B cell (primary cell): ENCODE measurements around the gene EEF1AKMT4. TPM values are rescaled to one million over a fixed set of nuclear protein-coding genes. Genes with fewer than 3 reads are reported as not detected.
A peak's percentile ranks its signal among the peaks of the same experiment; 100 is the strongest.
"Not testable (repeated sequence)": the region's sequence is repeated elsewhere in the genome, so short reads cannot be mapped to it uniquely, and the experiment has no call there.

ENCODE experiments used
- ATAC-seq: fragments of 200-7000 bp; cut with Tn5 transposase; one replicate; pipeline ENCODE4 v1.10.0; 2021; ENCODE audit warnings: low read depth, mild to moderate bottlenecking, moderate number of reproducible peaks, moderate library complexity
- CTCF ChIA-PET: fragments of 350-600 bp; sonication (Branson Sonifier 250); formaldehyde crosslinking; loops from one replicate; lab custom pipeline; 2021; ENCODE audit warnings: antibody characterized with exemption, inconsistent platforms; lab: Charles Lee
- POLR2A ChIA-PET: fragments of 350-600 bp; sonication (Branson Sonifier 250); formaldehyde crosslinking; loops from one replicate; lab custom pipeline; 2021; ENCODE audit warnings: antibody characterized with exemption; lab: Charles Lee
- DNase-seq: peaks from one replicate; pipeline ENCODE4 v3.0.0; 2013
- H2AFZ ChIP-seq: 2 replicates; pipeline ENCODE4 v1.6.1; 2012; ENCODE audit warnings: mild to moderate bottlenecking, low read depth, low read length; ENCODE audit not compliant: insufficient read depth, poor library complexity, severe bottlenecking
- H3K27ac ChIP-seq, 2 donors: 1 replicate in 1 of 2; 2 replicates in 1 of 2; pipeline ENCODE4 v1.5.1; 2012 to 2013; ENCODE audit warnings: low read length in 2 of 2, mild to moderate bottlenecking in 2 of 2, moderate library complexity in 1 of 2
- H3K27me3 ChIP-seq, 4 experiments: fragments of 200-600 bp in 1 of 4; sonication (generic) in 1 of 4; replicated peaks in 1 of 4; 1 replicate in 2 of 4; 2 replicates in 2 of 4; pipeline versions ENCODE4 v1.6.1 to v1.7.0; 2013 to 2016; ENCODE audit warnings: low read length in 3 of 4, mild to moderate bottlenecking in 2 of 4, mixed read lengths in 1 of 4, moderate library complexity in 1 of 4; ENCODE audit not compliant: insufficient read depth in 4 of 4, control insufficient read depth in 3 of 4; ENCODE audit errors: control extremely low read depth in 1 of 4
- H3K36me3 ChIP-seq, 2 experiments: replicated peaks in 1 of 2; 1 replicate in 1 of 2; 2 replicates in 1 of 2; pipeline versions ENCODE4 v1.6.1 to v1.7.1; 2013; ENCODE audit warnings: low read length in 1 of 2; ENCODE audit not compliant: insufficient read depth in 2 of 2, control insufficient read depth in 1 of 2; ENCODE audit errors: control extremely low read depth in 1 of 2, extremely low read depth in 1 of 2
- H3K4me1 ChIP-seq, 2 donors: fragments of 200-600 bp in 1 of 2; sonication (generic) in 1 of 2; 1 replicate in 1 of 2; 2 replicates in 1 of 2; pipeline versions ENCODE4 v1.5.1 to v1.6.1; 2013 to 2017; ENCODE audit warnings: low read length in 2 of 2; ENCODE audit not compliant: control insufficient read depth in 2 of 2, insufficient read depth in 2 of 2
- H3K4me2 ChIP-seq: replicated peaks from 2 replicates; pipeline ENCODE3; 2012; ENCODE audit warnings: mild to moderate bottlenecking, low read depth, low read length; ENCODE audit not compliant: poor library complexity, severe bottlenecking
- H3K4me3 ChIP-seq, 5 experiments: fragments of 200-600 bp in 1 of 5; sonication (generic) in 1 of 5; 1 replicate in 3 of 5; 2 replicates in 2 of 5; pipeline versions ENCODE4 v1.5.1 to v1.7.0; 2011 to 2016; ENCODE audit warnings: low read length in 4 of 5, mild to moderate bottlenecking in 4 of 5, low read depth in 2 of 5, control low read depth in 1 of 5, moderate library complexity in 1 of 5; ENCODE audit not compliant: insufficient read depth in 1 of 5; ENCODE audit errors: control extremely low read depth in 1 of 5, extremely low read depth in 1 of 5
- H3K79me2 ChIP-seq: fragments of 200-600 bp; sonication (generic); one replicate; pipeline ENCODE4 v1.6.0; 2016; ENCODE audit warnings: low read length; ENCODE audit not compliant: control insufficient read depth, insufficient read depth
- H3K9ac ChIP-seq: fragments of 200-600 bp; sonication (generic); 2 replicates; pipeline ENCODE4 v1.6.1; 2017; ENCODE audit warnings: mild to moderate bottlenecking, low read length, moderate library complexity
- H3K9me3 ChIP-seq, 3 donors: one replicate each; pipeline versions ENCODE4 v1.6.1 to v1.7.1; 2013; ENCODE audit warnings: low read length in 2 of 3; ENCODE audit not compliant: control insufficient read depth in 2 of 3, insufficient read depth in 1 of 3; ENCODE audit errors: control extremely low read depth in 1 of 3
- H4K20me1 ChIP-seq: 2 replicates; pipeline ENCODE4 v1.6.0; 2012; ENCODE audit warnings: mild to moderate bottlenecking, low read length; ENCODE audit not compliant: insufficient read depth, control insufficient read depth, poor library complexity, severe bottlenecking
- H3K27ac Mint-ChIP-seq: one replicate; pipeline ENCODE4 v1.8.0; 2021; ENCODE audit warnings: mixed read lengths
- H3K27me3 Mint-ChIP-seq: one replicate; pipeline ENCODE4 v1.8.0; 2021; ENCODE audit warnings: mixed read lengths
- H3K4me1 Mint-ChIP-seq: one replicate; pipeline ENCODE4 v1.8.0; 2021; ENCODE audit warnings: mixed read lengths
- H3K4me3 Mint-ChIP-seq: one replicate; pipeline ENCODE4 v1.8.0; 2021; ENCODE audit warnings: mixed read lengths
- H3K9me3 Mint-ChIP-seq: one replicate; pipeline ENCODE4 v1.8.0; 2022; ENCODE audit warnings: mixed read lengths; ENCODE audit not compliant: insufficient read depth
- CTCF ChIP-seq: fragments of 200-600 bp; IDR thresholded peaks from one replicate; pipeline ENCODE4 v1.8.0; 2022; ENCODE audit warnings: antibody characterized with exemption, mild to moderate bottlenecking
- EZH2 ChIP-seq: IDR thresholded peaks from 2 replicates; pipeline ENCODE4 v1.6.1; 2012; ENCODE audit warnings: borderline replicate concordance, low read depth, mild to moderate bottlenecking, moderate library complexity, low read length; ENCODE audit not compliant: insufficient read depth, poor library complexity, severe bottlenecking
- WGBS: methylation state at CpG from one replicate; pipeline ENCODE4 v1.1.5; 2013; ENCODE audit warnings: missing lambda C conversion rate; ENCODE audit not compliant: insufficient coverage; 5-methylcytosine and 5-hydroxymethylcytosine counted together
- intact Hi-C: fragments of 100-400 bp; cut with micrococcal nuclease; formaldehyde crosslinking; loops from one replicate; pipeline ENCODE4 v1.10.0; 2022
- polyA plus RNA-seq: library from polyadenylated mRNA; depleted of rRNA; stranded (reverse); fragments of >200 nt; gene quantifications from 2 replicates; pipeline ENCODE4 v1.2.3, GENCODE V29; 2012
- total RNA-seq, 2 donors: library from RNA; stranded (reverse); fragments of 120-200 nt in 1 of 2; gene quantifications; 1 replicate in 1 of 2; 2 replicates in 1 of 2; pipeline versions ENCODE4 v1.2.3 to v1.2.4, GENCODE V29; 2013 to 2022

EEF1AKMT4 gene
- total and polyA plus RNA-seq, 2 donors (not counting 1 experiment from before 2014, with no cell fraction given), result 1.5 to 2.5 TPM

- Histone ChIP-seq H3K4me3 (peak overlapping the region in 4 of 5 experiments; percentile 28 to 67 (median 46)), H3K79me2 (no peaks in the 10 kb centered on the region), H3K9ac (peak overlapping the region; percentile 55), H3K27me3 (peaks cover 0 to 69% (median 29%) of the 10 kb centered on the region in 4 experiments), H3K4me1 (peaks cover 27% of the 10 kb centered on the region in 2 donors), H3K4me2 (peak overlapping the region; percentile 96), H3K9me3 (peaks cover 0 to 4% (median 0%) of the 10 kb centered on the region in 3 donors), H4K20me1 (peaks cover 7% of the 10 kb centered on the region), H3K27ac (no peak overlapping the region), H3K36me3 (no peaks in the 10 kb centered on the region), H2AFZ (peak overlapping the region; percentile 60)
- TF ChIP-seq CTCF, result no peak
- intact Hi-C loops, result no loop called here
- peak; percentile 10 for ATAC-seq
- Mint-ChIP-seq H3K4me1 (peaks cover 24% of the 10 kb centered on the region), H3K27ac (no peak overlapping the region), H3K27me3 (peaks cover 51% of the 10 kb centered on the region), H3K9me3 (peaks cover 1% of the 10 kb centered on the region), H3K4me3 (peak overlapping the region; percentile 83)
- WGBS, result 6% methylated on average over 55 of the region's 66 CpGs
- ChIA-PET POLR2A (no interaction called here), CTCF (interaction anchor here (1.3 kb wide), 1 partner anchor 263 kb away, joined by 3 read pairs; no protein-coding TSS in a partner anchor)
- peak; percentile 48 for DNase-seq
These were observed 12.6 kb downstream of the EEF1AKMT4 start for GRCh38 chr3:184261854-184262763.

- Histone ChIP-seq H3K36me3 (no peaks in the 10 kb centered on the region), H2AFZ (no peak overlapping the region), H3K4me2 (peak overlapping the region; percentile 96), H3K4me1 (peaks cover 27% of the 10 kb centered on the region in 2 donors), H3K79me2 (no peaks in the 10 kb centered on the region), H3K9me3 (peaks cover 0 to 4% (median 0%) of the 10 kb centered on the region in 3 donors), H3K27ac (no peak overlapping the region), H3K9ac (no peak overlapping the region), H4K20me1 (peaks cover 7% of the 10 kb centered on the region), H3K27me3 (peaks cover 0 to 69% (median 29%) of the 10 kb centered on the region in 4 experiments), H3K4me3 (no peak overlapping the region)
- DNase-seq, result no peak
- 20% methylated on average over 10 of the region's 15 CpGs for WGBS
- H3K4me3 Mint-ChIP-seq, result peak overlapping the region; percentile 72
- no peak for TF ChIP-seq CTCF
- no peak for TF ChIP-seq EZH2
- peaks cover 24% of the 10 kb centered on the region for H3K4me1 Mint-ChIP-seq
- ChIA-PET CTCF (no interaction called here), POLR2A (no interaction called here)
- no peak overlapping the region for H3K27ac Mint-ChIP-seq
- H3K27me3 Mint-ChIP-seq, result peaks cover 53% of the 10 kb centered on the region
- peaks cover 4% of the 10 kb centered on the region for H3K9me3 Mint-ChIP-seq
- no peak for ATAC-seq
- intact Hi-C loops, result no loop called here
These were observed 13.3 kb downstream of the EEF1AKMT4 start for GRCh38 chr3:184262764-184263179.

GRCh38 chr3:184267249-184267648, 17.8 kb downstream of the EEF1AKMT4 start:
- H3K9me3 Mint-ChIP-seq, CTCF ChIA-PET, H2AFZ ChIP-seq, H3K4me3 ChIP-seq, H3K36me3 ChIP-seq, POLR2A ChIA-PET, H3K79me2 ChIP-seq, H3K27ac Mint-ChIP-seq, H3K9ac ChIP-seq, DNase-seq, ATAC-seq, H3K4me2 ChIP-seq, H3K9me3 ChIP-seq, H3K4me3 Mint-ChIP-seq, intact Hi-C loops, H4K20me1 ChIP-seq, H3K27ac ChIP-seq, H3K4me1 ChIP-seq, H3K4me1 Mint-ChIP-seq: not testable (repeated sequence)
- no CpG with 5 or more reads among the region's 1 CpG for WGBS
- peaks cover 43% of the 10 kb centered on the region for H3K27me3 Mint-ChIP-seq
- H3K27me3 ChIP-seq, result peaks cover 0 to 43% (median 18%) of the 10 kb centered on the region in 4 experiments
